D341Med (cell line): ENCODE measurements around the gene GFER.
"Not testable (repeated sequence)": the region's sequence is repeated elsewhere in the genome, so short reads cannot be mapped to it uniquely, and the experiment has no call there.

Experiments
- DNase-seq: peaks from one replicate; pipeline ENCODE4 v3.0.0; 2012; ENCODE audit warnings: low spot score

Gene GFER

GRCh38 chr16:2027024-2028010, 43.3 kb downstream of the GFER start:
- DNase-seq: no peak

- no peak for DNase-seq
Measured at GRCh38 chr16:2028146-2028545, 44.2 kb downstream of the GFER start.

- DNase-seq: no peak
Measured at GRCh38 chr16:2028620-2029220, 44.7 kb downstream of the GFER start.

GRCh38 chr16:2029350-2029749, 45.4 kb downstream of the GFER start:
- DNase-seq: no peak

GRCh38 chr16:2030036-2030435, 46.0 kb downstream of the GFER start:
- DNase-seq: no peak

- no peak for DNase-seq
Measured at GRCh38 chr16:2031081-2031577, 47.1 kb downstream of the GFER start.

- no peak for DNase-seq
Measured at GRCh38 chr16:2032285-2033056, 48.5 kb downstream of the GFER start.

- no peak for DNase-seq
Measured at GRCh38 chr16:2033057-2033908, 49.3 kb downstream of the GFER start.

GRCh38 chr16:2033909-2034695, 50.1 kb downstream of the GFER start:
- DNase-seq: not testable (repeated sequence)

- DNase-seq: no peak
Measured at GRCh38 chr16:2034696-2035430, 50.9 kb downstream of the GFER start.

GRCh38 chr16:2035431-2036199, 51.6 kb downstream of the GFER start:
- peak; percentile 75 for DNase-seq

GRCh38 chr16:2036200-2036966, 52.4 kb downstream of the GFER start:
- DNase-seq: no peak

- DNase-seq: no peak
Measured at GRCh38 chr16:2037115-2037514, 53.1 kb downstream of the GFER start.
